Natural killer cell treated with Interleukin-12 subunit alpha and Interleukin-12 subunit beta and Interleukin-15 and Interleukin-18, amount 100 ng/mL, for 72 hours (primary cell): ENCODE results near the gene BAIAP2. TPM values are rescaled to one million over a fixed set of nuclear protein-coding genes. Genes with fewer than 3 reads are reported as not detected.

Experiments used
- ATAC-seq, 2 donors: fragments of 150-1000 bp; cut with Tn5 transposase in 1 of 2; sonication (Bioruptor Pico), chemical (Tn5 transposase) in 1 of 2; 2 replicates each; pipeline ENCODE4 v1.10.0; 2021
- DNase-seq: peaks from one replicate; pipeline ENCODE4 v3.0.0; 2022; ENCODE audit warnings: low spot score
- H3K27ac Mint-ChIP-seq, 2 donors: 1 replicate in 1 of 2; 2 replicates in 1 of 2; pipeline ENCODE4 v1.8.0; 2022; ENCODE audit warnings: mixed read lengths in 2 of 2, mild to moderate bottlenecking in 1 of 2, moderate library complexity in 1 of 2
- H3K27me3 Mint-ChIP-seq, 2 donors: 1 replicate in 1 of 2; 2 replicates in 1 of 2; pipeline ENCODE4 v1.8.0; 2022; ENCODE audit warnings: mixed read lengths in 2 of 2
- H3K36me3 Mint-ChIP-seq: one replicate; pipeline ENCODE4 v1.8.0; 2022; ENCODE audit warnings: mixed read lengths
- H3K4me1 Mint-ChIP-seq, 2 donors: 1 replicate in 1 of 2; 2 replicates in 1 of 2; pipeline ENCODE4 v1.8.0; 2022; ENCODE audit warnings: low read depth in 2 of 2, mixed read lengths in 2 of 2, mild to moderate bottlenecking in 1 of 2
- H3K4me3 Mint-ChIP-seq: one replicate; pipeline ENCODE4 v1.8.0; 2022; ENCODE audit warnings: mixed read lengths
- H3K9me3 Mint-ChIP-seq: 2 replicates; pipeline ENCODE4 v1.8.0; 2022; ENCODE audit warnings: mixed read lengths
- total RNA-seq, 2 donors: library from RNA; stranded (reverse); gene quantifications; one replicate each; pipeline ENCODE4 v1.2.3, GENCODE V29; 2022

Gene BAIAP2
- total RNA-seq, 2 donors from 2014 or later = 7.3 to 9.6 TPM

DNA sequence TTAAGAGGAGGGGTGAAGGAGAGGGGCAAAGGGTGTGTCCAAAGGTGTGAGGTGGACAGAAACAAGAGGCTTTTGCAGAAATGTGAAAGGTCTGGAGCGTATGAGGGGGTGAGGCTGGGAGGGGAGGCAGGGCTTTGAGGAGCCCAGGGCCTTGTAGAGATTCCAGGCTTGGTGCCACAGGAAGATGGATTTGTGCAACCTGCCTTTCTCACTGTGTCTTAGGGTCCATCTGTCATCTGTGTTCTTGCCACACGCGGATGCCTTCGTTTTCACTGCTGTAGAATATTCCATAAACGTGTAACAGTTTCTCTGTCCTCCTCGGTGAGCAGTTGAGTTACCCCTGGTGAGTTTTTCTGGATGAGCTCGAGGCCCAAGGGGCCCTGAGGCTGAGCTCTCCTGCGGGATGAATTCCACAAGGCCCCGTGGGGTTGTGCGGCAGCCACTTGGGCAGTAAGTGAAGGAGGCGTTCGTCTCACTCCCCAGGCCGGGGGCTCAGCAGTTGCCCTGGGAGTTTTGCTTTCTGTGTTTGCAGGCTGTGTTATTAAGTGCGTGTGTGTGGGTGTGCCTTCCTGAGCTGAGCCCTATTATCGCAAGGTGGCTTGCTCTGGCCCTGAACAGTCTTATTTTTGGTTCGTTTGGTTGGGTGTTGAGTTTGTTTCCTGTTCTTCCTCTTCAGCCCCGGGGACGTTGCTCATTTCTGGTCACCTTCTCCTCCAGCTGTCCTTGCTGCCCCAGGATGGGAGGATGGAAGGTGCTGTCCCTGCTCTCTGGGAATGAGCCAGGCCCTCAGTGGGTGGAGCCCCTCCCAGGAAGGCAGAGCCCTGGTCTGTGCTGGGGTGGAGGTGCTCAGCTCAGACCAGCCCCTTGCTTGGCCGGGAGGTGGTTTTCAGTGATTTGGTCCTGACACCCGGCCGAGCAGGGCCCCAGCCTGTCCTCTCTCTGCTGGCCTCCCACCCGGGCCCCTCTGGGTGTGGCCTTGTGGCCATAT, 28.4 kb downstream of the BAIAP2 start:
- no peaks in the 10 kb centered on the region for H3K9me3 Mint-ChIP-seq

DNA sequence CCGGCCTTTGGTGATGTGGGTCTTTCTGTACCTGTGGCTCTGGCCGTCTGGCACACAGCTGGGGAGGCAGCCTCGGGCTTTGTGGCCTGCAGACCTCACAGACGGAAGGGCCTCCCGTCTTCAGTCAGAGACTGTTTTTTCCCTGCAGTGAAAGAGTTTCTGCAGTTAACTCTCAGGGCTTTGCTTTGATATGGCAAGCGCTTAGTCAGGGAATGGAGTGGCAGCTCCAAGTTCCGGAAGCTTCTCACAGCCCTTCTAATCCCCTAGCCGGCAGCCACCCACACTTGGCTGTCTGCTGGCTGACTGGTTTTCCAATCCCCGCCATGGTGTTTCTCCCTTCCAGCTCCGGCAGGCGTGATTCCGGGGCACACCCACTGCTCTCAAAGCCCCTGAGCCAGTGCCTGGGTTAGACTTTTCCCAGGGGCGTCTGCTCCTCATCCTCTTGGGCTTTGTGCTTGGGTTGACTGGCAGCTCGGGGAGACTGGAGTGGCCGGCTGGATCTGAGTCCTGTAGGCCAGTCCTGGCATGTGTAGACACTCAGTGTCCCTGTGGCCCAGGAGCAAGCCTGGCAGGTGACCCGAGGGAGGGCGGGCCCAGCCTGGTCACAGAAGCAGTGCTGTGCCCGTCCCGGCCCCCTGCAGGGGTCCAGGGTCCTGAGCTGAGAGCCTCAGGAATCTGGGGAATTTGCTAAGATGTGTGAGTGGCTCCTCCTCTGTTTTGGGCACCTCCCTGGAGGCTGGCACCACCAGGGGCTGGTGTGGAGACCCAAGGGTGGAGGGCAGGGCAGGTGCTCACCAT, 29.9 kb downstream of the BAIAP2 start:
- ATAC-seq = no peak
- no peak overlapping the region for H3K4me3 Mint-ChIP-seq

More for the DNA sequence above, 28.4 kb downstream of the BAIAP2 start:
- DNase-seq (no peak), ATAC-seq (no peak)
- Mint-ChIP-seq H3K36me3 (no peaks in the 10 kb centered on the region), H3K27ac (peak overlapping the region in 1 of 2 donors; percentile 9), H3K4me3 (no peak overlapping the region), H3K4me1 (no peaks in the 10 kb centered on the region), H3K27me3 (no peaks in the 10 kb centered on the region)

DNA sequence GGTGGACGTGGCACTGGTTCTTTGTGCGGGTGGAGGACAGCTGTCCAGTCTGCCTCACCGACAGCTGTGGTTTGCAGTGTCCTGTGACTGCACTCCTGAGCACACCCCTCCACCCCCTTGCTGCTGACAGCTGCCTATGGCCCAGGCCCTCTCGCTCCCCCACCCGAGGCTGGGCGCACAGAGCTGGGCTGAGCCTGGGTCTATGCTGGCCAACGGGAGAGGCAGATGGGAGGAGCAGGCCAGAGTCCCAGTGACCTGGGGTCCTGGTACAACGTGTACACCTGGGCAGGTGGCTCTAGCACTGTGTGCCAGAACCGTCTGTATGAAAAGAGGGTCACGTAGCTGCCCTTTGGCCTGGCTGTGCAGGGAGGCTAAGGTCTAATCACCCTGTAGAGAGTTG, 30.5 kb downstream of the BAIAP2 start:
- no peak for DNase-seq
- Mint-ChIP-seq H3K4me3 (no peak overlapping the region), H3K27ac (no peak overlapping the region), H3K27me3 (no peaks in the 10 kb centered on the region), H3K9me3 (no peaks in the 10 kb centered on the region), H3K4me1 (no peaks in the 10 kb centered on the region), H3K36me3 (no peaks in the 10 kb centered on the region)
- no peak for ATAC-seq

More for the DNA sequence above, 29.9 kb downstream of the BAIAP2 start:
- H3K4me1 Mint-ChIP-seq = no peaks in the 10 kb centered on the region
- no peak for DNase-seq
- H3K27ac Mint-ChIP-seq = no peak overlapping the region
- no peaks in the 10 kb centered on the region for H3K27me3 Mint-ChIP-seq
- H3K36me3 Mint-ChIP-seq = no peaks in the 10 kb centered on the region
- no peaks in the 10 kb centered on the region for H3K9me3 Mint-ChIP-seq

DNA sequence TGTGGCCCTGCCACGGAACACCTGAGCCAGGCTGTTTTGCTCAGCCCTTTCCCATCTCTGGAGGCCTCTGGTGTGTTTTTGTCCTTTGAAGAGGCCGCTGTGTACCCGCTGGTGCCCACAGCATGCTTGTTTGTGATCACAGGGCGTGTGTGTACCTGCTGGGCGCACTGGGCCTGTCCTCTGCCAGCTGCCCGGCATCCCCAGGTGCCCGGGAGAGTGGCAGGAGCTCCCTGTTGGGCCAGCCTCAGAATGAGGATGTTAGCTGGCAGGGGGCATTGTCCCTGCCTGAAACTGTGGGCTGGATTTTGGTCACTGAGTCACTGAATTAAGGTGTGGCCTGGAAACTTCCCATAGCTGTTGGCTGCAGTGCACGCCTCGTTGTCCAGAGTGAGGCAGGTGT, 31.1 kb downstream of the BAIAP2 start:
- H3K9me3 Mint-ChIP-seq = no peaks in the 10 kb centered on the region
- no peaks in the 10 kb centered on the region for H3K27me3 Mint-ChIP-seq
- ATAC-seq = no peak
- no peak for DNase-seq
- H3K4me1 Mint-ChIP-seq = no peaks in the 10 kb centered on the region
- no peaks in the 10 kb centered on the region for H3K36me3 Mint-ChIP-seq
- H3K4me3 Mint-ChIP-seq = no peak overlapping the region
- H3K27ac Mint-ChIP-seq = no peak overlapping the region

DNA sequence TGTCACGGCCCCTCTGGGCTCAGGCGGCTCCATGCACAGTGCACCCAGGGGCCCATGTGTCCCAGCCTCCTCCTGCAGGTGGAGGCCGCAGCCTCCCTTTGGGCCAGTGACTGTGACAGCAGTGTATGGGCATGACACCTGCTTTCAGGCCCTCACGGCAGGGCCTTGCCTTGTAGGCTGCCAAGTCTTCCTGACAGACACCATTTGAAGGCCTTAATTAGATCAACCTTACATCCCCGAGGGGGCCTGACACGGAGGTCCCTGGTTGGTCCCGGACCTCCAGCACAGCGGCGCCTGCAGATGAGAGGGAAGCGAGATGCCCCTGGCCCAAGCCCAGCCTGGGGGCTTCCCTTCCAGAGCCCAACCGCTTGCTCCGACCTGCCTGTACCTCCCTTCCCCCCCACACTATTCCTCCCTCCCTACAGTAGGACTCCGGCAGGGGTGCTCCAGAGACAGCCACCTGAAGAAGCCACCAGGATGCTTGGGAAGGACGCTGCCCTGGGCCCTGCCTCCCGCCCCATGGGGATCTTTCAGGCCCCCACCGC, 31.9 kb downstream of the BAIAP2 start:
- Mint-ChIP-seq H3K27ac (no peak overlapping the region), H3K9me3 (no peaks in the 10 kb centered on the region), H3K4me1 (no peaks in the 10 kb centered on the region), H3K36me3 (no peaks in the 10 kb centered on the region), H3K27me3 (no peaks in the 10 kb centered on the region), H3K4me3 (no peak overlapping the region)
- ATAC-seq (no peak), DNase-seq (no peak)

DNA sequence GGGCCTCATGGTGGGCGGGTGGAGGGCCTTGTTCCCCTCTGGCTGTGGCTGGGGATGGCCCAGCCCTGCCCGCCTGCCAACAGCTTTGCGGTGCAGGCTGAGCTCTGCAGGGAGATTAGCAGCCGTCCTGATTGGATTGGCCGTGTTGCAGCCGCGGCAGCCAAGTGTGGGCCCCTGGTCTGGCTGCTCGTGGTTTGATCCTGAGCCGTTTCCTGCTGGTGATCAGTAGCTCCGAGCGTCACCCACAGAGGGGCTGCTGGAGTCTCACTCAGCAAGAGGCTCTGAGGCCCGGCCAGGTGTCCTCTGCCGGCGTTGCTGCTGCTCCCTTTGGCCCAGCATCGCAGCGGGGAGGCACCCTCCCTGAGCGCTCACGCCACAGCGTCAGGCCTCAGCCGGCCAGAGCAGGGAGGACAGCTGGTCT, 32.5 kb downstream of the BAIAP2 start:
- H3K36me3 Mint-ChIP-seq = no peaks in the 10 kb centered on the region
- no peak overlapping the region for H3K4me3 Mint-ChIP-seq
- no peak overlapping the region for H3K27ac Mint-ChIP-seq
- H3K4me1 Mint-ChIP-seq = no peaks in the 10 kb centered on the region
- H3K9me3 Mint-ChIP-seq = no peaks in the 10 kb centered on the region
- H3K27me3 Mint-ChIP-seq = no peaks in the 10 kb centered on the region
- ATAC-seq (no peak), DNase-seq (no peak)

- no peak overlapping the region for H3K27ac Mint-ChIP-seq
- no peaks in the 10 kb centered on the region for H3K9me3 Mint-ChIP-seq
- no peak for DNase-seq
- no peaks in the 10 kb centered on the region for H3K36me3 Mint-ChIP-seq
- no peaks in the 10 kb centered on the region for H3K4me1 Mint-ChIP-seq
- ATAC-seq = no peak
- no peaks in the 10 kb centered on the region for H3K27me3 Mint-ChIP-seq
- H3K4me3 Mint-ChIP-seq = no peak overlapping the region
These were observed 33.6 kb downstream of the BAIAP2 start for GRCh38 chr17:81068411-81069134.

- H3K27me3 Mint-ChIP-seq = no peaks in the 10 kb centered on the region
- DNase-seq = no peak
- no peak overlapping the region for H3K27ac Mint-ChIP-seq
- no peak overlapping the region for H3K4me3 Mint-ChIP-seq
- no peaks in the 10 kb centered on the region for H3K4me1 Mint-ChIP-seq
- ATAC-seq = no peak
- no peaks in the 10 kb centered on the region for H3K9me3 Mint-ChIP-seq
- no peaks in the 10 kb centered on the region for H3K36me3 Mint-ChIP-seq
These were observed 34.2 kb downstream of the BAIAP2 start for GRCh38 chr17:81069135-81069645.

DNA sequence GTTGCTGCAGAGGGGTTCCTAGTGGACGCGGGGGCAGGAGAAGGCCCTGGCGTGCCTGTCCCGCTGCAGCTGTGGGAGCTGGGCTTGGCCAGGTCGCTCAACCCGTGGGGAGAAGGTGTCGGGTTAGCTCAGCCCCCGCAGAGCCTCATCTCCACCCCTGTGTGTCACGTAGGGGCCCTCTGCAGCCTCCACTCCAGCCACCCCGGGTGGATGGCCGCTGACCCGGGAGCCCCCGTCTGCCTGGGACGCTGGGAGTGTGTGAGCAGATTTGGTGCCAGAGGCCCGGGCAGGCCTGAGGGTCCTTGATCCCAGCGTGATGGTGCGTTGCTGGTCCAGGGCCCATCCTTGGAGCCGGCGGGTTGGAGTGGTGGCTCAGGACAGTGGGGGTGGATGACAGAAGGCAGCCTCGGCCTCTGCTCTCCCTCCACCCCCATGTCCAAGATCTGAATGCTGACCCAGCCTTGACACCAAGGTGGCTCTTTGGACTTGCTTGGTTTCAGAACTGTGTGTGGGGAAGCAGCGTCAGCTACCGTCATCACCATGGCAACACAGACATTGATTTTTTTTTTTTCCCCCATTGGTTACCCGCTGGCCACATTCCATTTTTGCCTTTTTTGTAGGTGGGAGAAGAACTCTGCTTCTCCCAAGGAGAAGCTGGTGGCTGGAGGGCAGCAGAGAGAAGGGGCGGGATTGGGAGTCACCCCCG, 35.7 kb downstream of the BAIAP2 start:
- H3K27me3 Mint-ChIP-seq = no peaks in the 10 kb centered on the region
- no peaks in the 10 kb centered on the region for H3K36me3 Mint-ChIP-seq
- DNase-seq (no peak), ATAC-seq (no peak)
- no peaks in the 10 kb centered on the region for H3K4me1 Mint-ChIP-seq
- no peaks in the 10 kb centered on the region for H3K9me3 Mint-ChIP-seq
- H3K4me3 Mint-ChIP-seq = no peak overlapping the region
- H3K27ac Mint-ChIP-seq = no peak overlapping the region

DNA sequence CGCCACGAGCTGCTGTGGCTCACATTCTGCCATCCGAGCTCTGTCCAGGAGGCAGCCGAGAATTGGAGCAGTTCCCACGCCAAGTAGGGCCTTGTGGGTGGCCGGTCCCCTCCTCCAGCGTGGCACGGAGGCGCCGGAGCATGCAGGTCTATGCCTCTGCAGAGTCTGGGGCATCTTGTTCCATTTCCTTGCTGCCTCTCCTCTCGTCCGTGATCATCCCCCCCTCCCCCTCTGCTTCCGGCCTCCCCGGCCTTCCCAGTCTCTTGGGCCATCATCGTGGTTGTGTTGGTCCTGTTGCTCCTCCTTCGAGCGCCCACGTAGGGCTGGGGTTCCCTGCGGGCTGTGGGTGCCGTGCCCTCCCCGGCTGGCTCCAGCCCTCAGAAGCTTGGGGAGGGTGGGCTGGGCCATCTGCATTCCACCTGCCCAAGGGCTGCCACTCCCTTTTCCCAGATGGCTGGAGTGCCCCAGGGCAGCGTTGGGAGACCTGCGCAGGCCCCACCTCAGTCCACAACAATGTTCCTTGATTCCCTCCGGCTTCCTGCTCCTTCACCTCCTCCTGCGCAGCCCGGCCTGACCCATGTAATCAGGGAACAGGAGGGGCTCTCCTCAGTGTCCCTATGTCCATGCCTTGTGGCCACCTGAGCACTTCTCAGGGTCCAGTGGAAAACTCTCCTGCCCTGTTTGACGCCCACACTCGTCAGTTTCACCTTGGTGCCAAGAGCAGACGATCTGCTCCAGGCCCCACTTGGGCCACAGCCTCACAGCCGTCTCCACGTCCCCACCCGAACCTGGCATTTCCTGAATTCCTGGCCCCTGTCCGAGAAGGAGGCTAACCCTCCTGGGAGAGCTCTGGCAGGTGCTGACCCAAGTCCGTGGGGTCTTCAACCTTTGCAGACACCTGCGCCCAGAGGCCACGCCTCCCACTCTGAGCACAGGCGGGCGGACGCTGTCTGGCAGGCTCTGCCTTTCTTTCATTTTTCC, 37.1 kb downstream of the BAIAP2 start:
- no peaks in the 10 kb centered on the region for H3K27me3 Mint-ChIP-seq
- no peaks in the 10 kb centered on the region for H3K9me3 Mint-ChIP-seq
- no peaks in the 10 kb centered on the region for H3K36me3 Mint-ChIP-seq
- H3K4me3 Mint-ChIP-seq = no peak overlapping the region
- ATAC-seq (no peak), DNase-seq (no peak)
- H3K4me1 Mint-ChIP-seq = no peaks in the 10 kb centered on the region
- no peak overlapping the region for H3K27ac Mint-ChIP-seq

- ATAC-seq = no peak
- H3K4me1 Mint-ChIP-seq = no peaks in the 10 kb centered on the region
- DNase-seq = no peak
- H3K27ac Mint-ChIP-seq = no peak overlapping the region
- H3K27me3 Mint-ChIP-seq = no peaks in the 10 kb centered on the region
- H3K9me3 Mint-ChIP-seq = no peaks in the 10 kb centered on the region
- H3K36me3 Mint-ChIP-seq = no peaks in the 10 kb centered on the region
- H3K4me3 Mint-ChIP-seq = no peak overlapping the region
These were observed 39.3 kb downstream of the BAIAP2 start for GRCh38 chr17:81073967-81074839.
